NCI-H2081 (cell line): ENCODE results near the gene PTPDC1.

Source experiments
- DNase-seq, 2 experiments: peaks; one replicate each; lab custom pipeline; 2025; lab: John Stamatoyannopoulos, UW

Gene PTPDC1

GRCh38 chr9:94084314-94084713 is at the start of gene PTPDC1:
TSS of gene PTPDC1 (plus strand) at chr9:94084464. CDS start at chr9:94084531, 67 bp downstream.
- DNase-seq = peak in 1 of 2 experiments; percentile 24

- DNase-seq = no peak
Measured at GRCh38 chr9:94034511-94034910, 49.8 kb upstream of the PTPDC1 start.

DNA sequence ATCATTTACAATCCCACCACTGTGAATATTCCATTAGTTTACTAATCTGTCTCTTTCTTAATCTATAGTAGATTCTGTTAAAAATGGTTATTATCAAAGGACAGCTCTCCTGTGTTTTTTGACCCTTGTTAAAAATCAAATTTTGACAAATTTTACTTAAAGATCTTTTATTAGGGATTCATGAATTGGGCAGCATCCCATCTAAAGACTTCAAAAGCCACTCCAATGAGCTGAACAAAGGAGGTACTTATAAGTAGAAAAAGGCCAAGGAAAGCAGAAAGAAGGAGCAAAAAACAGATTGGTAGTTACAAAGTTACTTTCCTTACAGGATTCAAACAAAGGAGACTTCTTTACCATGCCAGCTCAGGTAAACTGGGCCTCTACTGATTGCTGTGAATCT is 44.5 kb upstream of the PTPDC1 start:
- no peak for DNase-seq

- DNase-seq = no peak
Measured at GRCh38 chr9:94042516-94043360, 41.5 kb upstream of the PTPDC1 start.

DNA sequence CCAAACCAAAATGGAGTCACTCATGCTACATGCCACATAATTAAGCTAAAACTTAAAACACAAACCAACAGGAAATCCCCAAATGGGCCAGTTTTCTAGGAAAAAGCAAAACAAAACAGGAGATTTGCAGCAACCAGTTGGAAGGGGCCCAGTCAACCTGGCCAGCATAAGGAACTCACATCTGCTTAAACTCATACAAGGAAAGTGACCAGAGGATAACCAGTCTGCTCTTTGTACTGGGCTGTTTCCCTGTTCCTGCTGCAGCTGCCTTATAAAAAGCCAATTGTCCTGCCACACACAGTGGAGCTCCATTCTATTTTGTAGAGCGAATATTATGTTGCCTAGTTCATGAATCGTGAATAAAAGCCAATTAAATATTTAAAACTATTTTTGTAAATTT is 29.5 kb upstream of the PTPDC1 start:
- DNase-seq = no peak

DNA sequence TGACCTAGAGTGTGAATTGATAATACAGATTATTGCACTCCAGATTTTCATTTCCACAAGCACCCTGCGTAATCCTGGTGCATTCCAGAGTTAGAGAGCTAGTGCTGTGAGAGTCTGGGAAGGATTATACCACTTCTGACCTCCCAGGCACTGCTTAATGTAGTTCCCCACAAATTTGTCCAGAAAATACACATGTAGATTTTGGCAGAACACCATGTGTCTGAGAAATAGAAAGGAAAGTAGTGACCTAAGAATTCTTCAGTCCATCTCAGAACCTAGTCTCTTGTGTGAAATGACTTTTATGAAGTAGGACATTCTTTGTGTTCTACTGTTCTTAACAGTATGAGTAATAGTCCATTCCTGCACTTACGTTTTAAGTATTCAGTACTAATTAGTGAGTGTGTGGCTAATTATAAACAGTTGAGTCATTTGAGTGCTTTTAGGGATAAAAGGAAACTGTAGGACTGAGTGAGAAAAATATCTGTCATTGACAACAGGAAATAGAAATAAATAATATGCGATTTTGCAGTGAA is 27.8 kb upstream of the PTPDC1 start:
- DNase-seq = no peak

DNA sequence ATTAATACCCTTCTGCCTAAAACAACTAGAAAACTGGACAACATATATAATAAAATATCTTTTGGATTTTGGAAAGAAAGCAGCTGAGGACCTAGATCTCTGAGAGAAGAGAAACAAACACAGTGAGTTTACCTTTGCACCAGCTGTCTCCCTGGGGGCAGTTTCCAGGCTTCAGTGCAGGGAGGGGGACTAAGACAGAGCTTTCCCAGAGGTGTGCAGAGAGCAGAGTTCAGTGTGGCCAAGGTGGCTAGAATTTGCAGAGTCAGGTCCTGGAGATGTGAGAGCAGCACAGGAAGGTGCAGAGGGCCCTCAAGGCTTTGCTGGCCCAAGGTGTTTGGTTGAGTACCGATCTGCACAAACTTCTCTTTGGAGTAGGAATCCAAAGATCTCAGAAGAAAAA is 26.3 kb upstream of the PTPDC1 start:
- DNase-seq = peak in 1 of 2 experiments; percentile 12

GRCh38 chr9:94061864-94062263 is 22.4 kb upstream of the PTPDC1 start:
- DNase-seq = no peak

- DNase-seq = peak; percentile 72 to 79
Measured at GRCh38 chr9:94065535-94065961, 18.7 kb upstream of the PTPDC1 start.

GRCh38 chr9:94068257-94068656 is 16.0 kb upstream of the PTPDC1 start:
- DNase-seq = no peak

DNA sequence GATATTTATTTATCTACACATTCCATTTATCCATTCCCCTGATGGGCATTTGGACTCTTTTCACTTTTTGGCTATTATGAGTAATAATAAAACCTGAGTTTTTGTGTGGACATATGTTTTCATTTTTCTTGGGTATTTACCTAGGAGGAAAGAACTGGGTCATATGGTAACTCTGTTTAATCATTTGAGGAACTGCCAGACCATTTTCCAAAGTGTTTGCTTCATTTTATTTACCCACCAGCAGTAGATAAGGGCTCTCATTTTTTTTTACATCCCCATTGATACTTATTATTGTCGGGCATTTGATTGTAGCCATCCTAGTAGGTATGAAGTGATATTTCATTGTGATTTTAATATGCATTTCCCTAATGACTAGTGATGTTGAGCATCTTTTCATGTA is 7.7 kb upstream of the PTPDC1 start:
- no peak for DNase-seq

- no peak for DNase-seq
Measured at GRCh38 chr9:94078086-94078485, 6.2 kb upstream of the PTPDC1 start.

- DNase-seq = no peak
Measured at GRCh38 chr9:94079236-94079635, 5.0 kb upstream of the PTPDC1 start.

DNA sequence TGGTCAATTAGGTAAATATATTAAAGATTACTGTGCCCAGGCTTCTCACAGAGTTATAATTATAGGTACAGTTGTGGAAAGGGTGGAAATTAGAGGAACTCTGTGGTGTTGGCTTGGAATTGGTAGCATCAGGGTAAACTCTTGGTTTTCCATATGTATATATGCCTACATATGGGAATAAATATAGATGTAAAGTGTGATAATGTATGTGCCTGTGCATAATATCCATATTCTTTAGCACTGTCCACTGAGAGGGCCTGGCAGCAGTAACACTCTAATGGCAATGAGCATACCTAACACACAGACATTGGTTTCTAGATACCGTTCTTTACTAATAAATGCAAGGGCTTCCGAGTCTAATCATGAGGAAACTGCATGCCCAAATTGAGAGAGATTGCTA is 4.0 kb upstream of the PTPDC1 start:
- DNase-seq = no peak

DNA sequence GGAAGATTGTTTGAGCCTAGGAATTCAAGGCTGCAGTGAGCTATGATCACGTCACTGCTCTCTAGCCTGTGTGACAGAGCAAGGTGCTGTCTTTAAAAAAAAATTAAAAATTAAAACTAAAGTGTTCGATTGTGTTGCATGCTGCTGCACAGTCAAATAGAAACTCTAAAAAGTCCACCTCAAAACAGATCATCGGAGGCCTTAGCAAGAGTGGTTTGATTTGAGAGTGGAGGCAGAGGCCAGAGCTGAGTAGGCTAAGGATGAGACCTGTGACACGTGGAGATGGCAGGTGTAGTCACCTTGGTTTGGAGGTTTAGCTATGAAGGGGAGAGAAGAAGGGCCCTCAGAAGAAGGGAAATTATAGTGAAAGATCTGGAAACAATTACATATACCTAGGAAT is 2.8 kb upstream of the PTPDC1 start:
- no peak for DNase-seq

- no peak for DNase-seq
Measured at GRCh38 chr9:94081864-94082463, 2.3 kb upstream of the PTPDC1 start.

DNA sequence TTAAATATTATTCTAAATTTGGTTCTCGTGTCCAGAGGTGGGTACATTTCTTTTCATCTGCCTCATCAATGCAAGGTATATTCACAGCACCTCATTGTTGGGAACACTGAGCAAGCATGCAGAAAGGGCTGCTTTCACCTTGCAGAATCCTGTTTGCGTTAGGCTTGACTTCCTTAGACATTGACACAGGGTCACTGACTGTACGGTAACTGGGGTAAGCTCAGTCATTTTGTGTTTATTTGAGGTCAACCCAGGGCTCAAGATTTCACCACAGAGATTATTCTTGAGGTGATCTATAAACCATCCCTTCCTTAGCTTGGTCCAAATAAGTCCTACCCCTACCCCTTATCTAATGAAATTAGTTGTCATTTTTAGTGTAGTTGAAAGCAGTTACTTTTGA is 1.7 kb upstream of the PTPDC1 start:
- DNase-seq = no peak

DNA sequence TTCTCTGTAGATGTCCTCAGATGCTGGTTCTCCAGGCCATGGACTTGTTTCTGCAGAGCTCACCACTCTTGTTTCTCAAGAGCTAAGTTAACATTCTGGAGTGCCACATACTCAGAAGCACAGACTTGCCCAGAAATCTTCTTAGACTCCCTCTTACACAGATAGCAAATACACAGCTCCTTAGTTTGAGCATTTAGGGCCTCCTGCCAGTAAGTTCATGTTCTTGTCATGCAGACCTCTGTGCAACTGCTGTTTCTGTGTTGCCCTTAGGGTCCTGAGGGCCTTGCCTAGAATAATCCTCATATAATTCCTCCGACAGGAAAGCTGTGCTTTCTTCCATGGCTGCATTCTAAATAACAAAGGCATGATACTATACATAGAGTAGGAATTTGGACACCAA is 1.3 kb upstream of the PTPDC1 start:
- DNase-seq = no peak

GRCh38 chr9:94083384-94083783 is 880 bp upstream of the PTPDC1 start:
- no peak for DNase-seq

DNA sequence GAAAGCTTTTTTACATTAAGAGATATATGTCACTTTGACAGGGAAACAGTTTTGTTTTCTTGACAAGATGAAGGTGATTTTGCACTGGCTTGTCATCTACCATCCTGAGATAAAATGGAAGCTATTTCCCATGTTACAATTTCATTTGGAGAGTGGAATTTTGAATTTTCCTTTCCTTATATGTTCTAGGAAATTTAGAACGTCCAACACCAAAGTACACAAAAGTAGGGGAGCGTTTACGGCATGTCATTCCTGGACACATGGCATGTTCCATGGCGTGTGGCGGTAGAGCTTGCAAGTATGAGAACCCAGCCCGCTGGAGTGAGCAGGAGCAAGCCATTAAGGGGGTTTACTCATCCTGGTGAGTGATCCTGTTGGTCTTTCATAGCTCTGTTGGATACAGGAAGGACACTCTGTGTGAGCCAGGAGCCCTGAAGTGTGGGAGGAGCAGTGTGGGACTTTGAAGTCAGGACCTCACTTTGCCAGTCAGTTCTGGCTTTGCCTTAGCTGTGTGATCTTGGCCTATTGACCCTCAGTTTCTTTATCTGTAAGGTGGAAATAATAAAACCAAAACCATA is 887 bp downstream of the PTPDC1 start:
- DNase-seq = peak in 1 of 2 experiments; percentile 22

DNA sequence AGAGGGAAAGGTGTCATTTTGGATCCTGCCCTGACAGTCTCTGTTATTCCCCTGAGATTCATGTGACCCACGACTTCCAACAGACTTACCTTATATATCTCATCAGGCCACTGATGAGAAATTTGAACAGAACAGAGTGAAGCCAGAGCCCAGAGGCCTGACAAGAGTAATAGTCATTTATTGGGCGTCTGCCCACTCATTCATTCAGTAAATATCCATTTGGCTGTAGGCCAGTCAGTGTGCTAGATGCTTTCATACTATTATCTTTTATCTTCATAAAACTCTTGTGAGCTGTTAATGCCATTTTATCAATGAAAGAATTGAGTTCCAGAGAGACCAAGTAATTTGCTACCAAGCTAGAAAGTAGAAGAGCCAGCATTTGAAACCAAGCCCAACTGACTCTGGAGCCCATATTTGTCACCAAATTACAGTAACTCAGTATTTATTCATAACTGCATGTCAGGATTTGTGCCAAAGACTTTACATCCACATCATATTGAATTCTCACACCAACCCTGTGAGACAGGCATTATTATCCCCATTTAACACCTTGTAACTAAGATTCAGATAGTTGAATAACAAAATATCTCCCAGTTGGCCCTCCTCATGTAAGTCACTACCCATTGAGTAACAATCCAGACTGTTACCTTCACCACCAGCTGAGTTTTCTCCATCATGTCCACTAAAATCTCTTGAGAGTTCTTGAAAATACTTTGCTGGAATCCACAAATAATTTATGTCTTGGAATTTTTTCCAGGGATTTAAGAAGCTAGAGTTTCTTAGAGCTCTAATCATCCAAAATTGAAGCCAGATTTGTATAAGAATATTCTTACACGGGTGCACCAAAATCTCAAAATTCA is 2.5 kb downstream of the PTPDC1 start:
- DNase-seq = peak; percentile 23 to 64
